ENCODE data around the gene ABLIM1. TPM values are rescaled to one million over a fixed set of nuclear protein-coding genes. Genes with fewer than 3 reads are reported as not detected.

ABLIM1 gene
- total and polyA plus RNA-seq, 2 of the 13 experiments (the other 11 are each of a cell fraction or from before 2014, with no cell fraction given), result 59.4 to 92.7 TPM

DNA sequence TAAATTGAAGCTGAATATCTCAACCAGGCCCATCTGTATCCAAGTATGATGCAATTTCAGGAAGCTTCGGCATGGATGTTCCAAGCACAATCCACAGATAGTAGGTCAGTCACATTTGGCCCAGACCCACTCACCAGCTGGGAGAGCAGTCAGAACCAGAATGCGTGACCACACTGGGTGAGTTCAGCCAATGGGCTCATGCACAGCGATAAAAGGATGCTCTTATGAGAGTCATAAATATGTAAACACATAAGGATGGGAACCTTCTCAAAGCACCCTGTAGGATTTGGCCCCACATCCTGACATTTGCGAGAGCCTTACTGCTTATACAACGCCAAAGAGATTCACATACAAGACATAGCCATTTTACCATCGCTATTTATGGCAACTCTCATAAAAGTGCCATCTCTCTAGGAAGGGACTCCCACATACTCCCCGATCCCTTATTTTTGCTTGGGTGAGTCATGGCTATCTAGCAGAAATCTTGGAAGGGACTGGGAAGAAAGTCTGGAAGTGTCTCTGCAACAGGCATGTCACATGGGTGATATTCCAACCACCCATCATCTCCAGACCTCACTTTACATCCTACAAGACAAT, 256.8 kb downstream of the ABLIM1 start:
- 17% methylated on average over 6 of the region's 7 CpGs for WGBS (ENCODE audit: low lambda C conversion rate)
- BruUV-seq (replicated peaks), result no TSS peak
- intact Hi-C loops (cut with micrococcal nuclease; ENCODE audit: unreplicated experiment), result no loop called here
- Histone ChIP-seq H3K4me3 (replicated peaks in 1 of 3; ENCODE audit: insufficient read depth in 1 of 3, low read depth in 2 of 3, low read length in 3 of 3) (no peak overlapping the region), H3K9ac (ENCODE audit: insufficient read depth, low read depth, low read length) (no peak overlapping the region), H3K36me3 (replicated peaks in 1 of 2; ENCODE audit: control insufficient read depth in 1 of 2, insufficient read depth in 2 of 2, low read length in 2 of 2) (no peaks in the 10 kb centered on the region), H3K4me1 (ENCODE audit: insufficient read depth, low read length) (no peaks in the 10 kb centered on the region), H3K79me2 (ENCODE audit: insufficient read depth, low read length) (no peaks in the 10 kb centered on the region), H3K27me3 (ENCODE audit: control insufficient read depth in 1 of 2, insufficient read depth in 2 of 2, low read length in 2 of 2) (peaks cover 17 to 70% of the 10 kb centered on the region in 2 experiments), H3K4me2 (ENCODE audit: low read depth, low read length) (no peak overlapping the region), H3K27ac (ENCODE audit: extremely low read length, insufficient read depth, low read length) (no peak overlapping the region), H2AFZ (ENCODE audit: low read length) (no peak overlapping the region), H3K9me3 (ENCODE audit: low read length) (no peaks in the 10 kb centered on the region), H4K20me1 (ENCODE audit: insufficient read depth, low read length) (no peaks in the 10 kb centered on the region)
- DNase-seq (ENCODE audit: low spot score) (no peak), FAIRE-seq (no peak), ATAC-seq (no peak)
- CTCF ChIA-PET (ENCODE audit: low intra/inter-chr PET ratio, low total read pairs), result no interaction called here
- in situ Hi-C loops (cut with HindIII; ENCODE audit: extremely low pct_ligation_motif_present, low pct_unique_long_range_greater_than_20kb), result no loop called here
- POLR2A ChIA-PET, result no interaction called here
- TF ChIP-seq, protein P1, sequence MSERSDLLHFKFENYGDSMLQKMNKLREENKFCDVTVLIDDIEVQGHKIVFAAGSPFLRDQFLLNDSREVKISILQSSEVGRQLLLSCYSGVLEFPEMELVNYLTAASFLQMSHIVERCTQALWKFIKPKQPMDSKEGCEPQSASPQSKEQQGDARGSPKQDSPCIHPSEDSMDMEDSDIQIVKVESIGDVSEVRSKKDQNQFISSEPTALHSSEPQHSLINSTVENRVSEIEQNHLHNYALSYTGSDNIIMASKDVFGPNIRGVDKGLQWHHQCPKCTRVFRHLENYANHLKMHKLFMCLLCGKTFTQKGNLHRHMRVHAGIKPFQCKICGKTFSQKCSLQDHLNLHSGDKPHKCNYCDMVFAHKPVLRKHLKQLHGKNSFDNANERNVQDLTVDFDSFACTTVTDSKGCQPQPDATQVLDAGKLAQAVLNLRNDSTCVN (CRISPR knock-in tag; IDR thresholded peaks at IDR 0.05; ENCODE audit: borderline replicate concordance), result no peak
- TF ChIP-seq, protein P2, sequence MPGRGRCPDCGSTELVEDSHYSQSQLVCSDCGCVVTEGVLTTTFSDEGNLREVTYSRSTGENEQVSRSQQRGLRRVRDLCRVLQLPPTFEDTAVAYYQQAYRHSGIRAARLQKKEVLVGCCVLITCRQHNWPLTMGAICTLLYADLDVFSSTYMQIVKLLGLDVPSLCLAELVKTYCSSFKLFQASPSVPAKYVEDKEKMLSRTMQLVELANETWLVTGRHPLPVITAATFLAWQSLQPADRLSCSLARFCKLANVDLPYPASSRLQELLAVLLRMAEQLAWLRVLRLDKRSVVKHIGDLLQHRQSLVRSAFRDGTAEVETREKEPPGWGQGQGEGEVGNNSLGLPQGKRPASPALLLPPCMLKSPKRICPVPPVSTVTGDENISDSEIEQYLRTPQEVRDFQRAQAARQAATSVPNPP (CRISPR knock-in tag; IDR thresholded peaks at IDR 0.05), result no peak
- TF ChIP-seq CEBPB (IDR thresholded peaks at IDR 0.05; ENCODE audit: borderline replicate concordance, low read depth, low read length) (peak; percentile 47; the same call in 1 of the 2 replicates), SPEN (CRISPR knock-in tag; IDR thresholded peaks at IDR 0.05; ENCODE audit: low read depth) (no peak), ZNF780A (CRISPR knock-in tag; IDR thresholded peaks at IDR 0.05) (no peak)

DNA sequence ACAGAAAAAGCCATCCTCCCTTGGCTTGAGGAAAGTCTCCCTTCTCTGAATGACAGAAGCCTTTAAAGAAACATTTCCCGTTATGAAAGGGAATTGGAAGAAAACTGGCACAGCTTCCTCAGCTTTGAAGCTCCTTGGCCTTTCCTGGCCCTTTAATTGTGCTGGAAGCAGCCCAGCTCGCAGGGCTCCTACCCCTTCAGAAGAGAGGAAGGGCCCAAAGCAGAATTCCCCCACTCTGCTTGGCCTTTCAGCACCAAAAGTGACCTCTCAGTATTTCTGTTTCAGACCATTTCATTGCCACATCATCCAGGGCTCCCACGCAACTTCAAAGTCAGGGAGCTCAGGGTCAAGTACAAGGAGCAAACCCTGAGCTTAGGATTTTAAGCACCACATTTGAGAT, 258.0 kb downstream of the ABLIM1 start:
- Histone ChIP-seq H4K20me1 (ENCODE audit: insufficient read depth, low read length) (no peaks in the 10 kb centered on the region), H3K4me3 (replicated peaks in 1 of 3; ENCODE audit: insufficient read depth in 1 of 3, low read depth in 2 of 3, low read length in 3 of 3) (no peak overlapping the region), H3K27ac (ENCODE audit: extremely low read length, insufficient read depth, low read length) (no peak overlapping the region), H2AFZ (ENCODE audit: low read length) (no peak overlapping the region), H3K4me2 (ENCODE audit: low read depth, low read length) (no peak overlapping the region), H3K9me3 (ENCODE audit: low read length) (no peaks in the 10 kb centered on the region), H3K79me2 (ENCODE audit: insufficient read depth, low read length) (no peaks in the 10 kb centered on the region), H3K9ac (ENCODE audit: insufficient read depth, low read depth, low read length) (no peak overlapping the region), H3K27me3 (ENCODE audit: control insufficient read depth in 1 of 2, insufficient read depth in 2 of 2, low read length in 2 of 2) (peaks cover 17 to 74% of the 10 kb centered on the region in 2 experiments), H3K36me3 (replicated peaks in 1 of 2; ENCODE audit: control insufficient read depth in 1 of 2, insufficient read depth in 2 of 2, low read length in 2 of 2) (no peaks in the 10 kb centered on the region), H3K4me1 (ENCODE audit: insufficient read depth, low read length) (no peaks in the 10 kb centered on the region)
- 5% methylated on average over 2 of the region's 3 CpGs for WGBS (ENCODE audit: low lambda C conversion rate)
- FAIRE-seq, result no peak
- BruUV-seq (replicated peaks), result no TSS peak
- in situ Hi-C loops (cut with HindIII; ENCODE audit: extremely low pct_ligation_motif_present, low pct_unique_long_range_greater_than_20kb), result no loop called here
- intact Hi-C loops (cut with micrococcal nuclease; ENCODE audit: unreplicated experiment), result no loop called here
- DNase-seq (ENCODE audit: low spot score), result no peak
- ATAC-seq, result no peak
- CTCF ChIA-PET (ENCODE audit: low intra/inter-chr PET ratio, low total read pairs), result no interaction called here
- POLR2A ChIA-PET, result no interaction called here
- no peak for TF ChIP-seq ZNF720 (CRISPR knock-in tag; IDR thresholded peaks at IDR 0.05)
- TF ChIP-seq, protein P3, sequence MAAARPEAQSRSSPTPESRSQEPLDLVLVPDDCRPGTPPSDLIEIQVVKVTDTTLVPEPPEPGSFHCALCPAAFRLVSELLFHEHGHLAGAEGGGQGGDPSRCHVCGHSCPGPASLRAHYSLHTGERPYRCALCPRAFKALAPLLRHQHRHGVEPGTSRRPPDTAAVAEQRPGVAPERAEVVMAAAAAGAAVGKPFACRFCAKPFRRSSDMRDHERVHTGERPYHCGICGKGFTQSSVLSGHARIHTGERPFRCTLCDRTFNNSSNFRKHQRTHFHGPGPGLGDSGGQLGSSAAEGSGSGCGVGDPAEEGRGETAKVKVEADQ (CRISPR knock-in tag; IDR thresholded peaks at IDR 0.05; ENCODE audit: borderline replicate concordance), result no peak
- TF ChIP-seq ADNP (CRISPR knock-in tag; IDR thresholded peaks at IDR 0.05), result no peak
- TF ChIP-seq IKZF4 (CRISPR knock-in tag; IDR thresholded peaks at IDR 0.05; ENCODE audit: borderline replicate concordance, low read depth, not compliant biosample characterization), result no peak
- no peak for TF ChIP-seq STAG1 (CRISPR knock-in tag; IDR thresholded peaks at IDR 0.05)
- TF ChIP-seq ARID2 (CRISPR knock-in tag; IDR thresholded peaks at IDR 0.05; ENCODE audit: borderline replicate concordance), result no peak
- TF ChIP-seq ZNF776 (CRISPR knock-in tag; IDR thresholded peaks at IDR 0.05), result no peak
- TF ChIP-seq RBM39 (IDR thresholded peaks at IDR 0.05; ENCODE audit: low read depth, low read length, poor library complexity, severe bottlenecking), result no peak

Measured in HepG2 (cell line).